ENCODE measurements around the gene PRG2.

Gene PRG2

DNA sequence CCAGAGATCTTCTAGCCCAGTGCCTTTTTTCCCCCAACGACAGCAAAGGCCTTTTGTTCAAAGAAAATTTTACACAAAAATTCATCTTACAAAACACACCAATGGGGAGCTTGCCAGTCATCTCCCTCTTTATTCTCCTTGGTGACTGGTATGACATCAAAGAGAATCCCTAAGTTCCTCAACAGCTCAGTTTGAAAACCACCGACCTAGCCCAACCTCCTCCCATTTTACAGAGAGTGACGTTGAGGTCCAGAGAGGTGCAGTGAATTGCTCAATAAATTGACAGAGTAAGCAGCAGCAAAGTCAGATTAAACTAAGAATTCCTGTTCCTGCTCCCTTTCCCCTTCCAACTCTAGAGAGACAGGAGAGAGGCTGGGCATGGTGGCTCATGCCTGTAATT is 28.7 kb upstream of the PRG2 start:
- DNase-seq (ENCODE audit: low read depth) = no peak

DNA sequence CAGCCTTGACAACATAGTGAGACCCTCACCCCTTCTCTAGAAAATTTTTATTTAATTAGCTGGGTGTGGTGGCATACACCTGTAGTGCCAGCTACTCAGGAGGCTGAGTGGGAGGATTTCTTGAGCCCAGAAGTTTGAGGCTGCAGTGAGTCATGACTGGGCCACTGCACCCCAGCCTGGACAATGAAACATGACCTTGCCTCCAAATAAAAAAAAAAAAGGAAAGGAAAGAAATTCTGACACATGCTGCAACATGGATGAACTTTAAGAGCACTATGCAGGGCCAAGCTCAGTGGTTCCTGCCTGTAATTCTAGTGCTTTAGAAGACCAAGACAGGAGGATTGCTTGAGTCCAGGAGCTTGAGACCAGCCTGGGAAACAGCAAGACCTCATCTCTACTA is 27.7 kb upstream of the PRG2 start:
- H3K4me3 ChIP-seq (ENCODE audit: low read depth, low read length) = no peak overlapping the region
- TF ChIP-seq, protein P1, sequence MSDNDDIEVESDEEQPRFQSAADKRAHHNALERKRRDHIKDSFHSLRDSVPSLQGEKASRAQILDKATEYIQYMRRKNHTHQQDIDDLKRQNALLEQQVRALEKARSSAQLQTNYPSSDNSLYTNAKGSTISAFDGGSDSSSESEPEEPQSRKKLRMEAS (IDR thresholded peaks at IDR 0.05; ENCODE audit: low read depth, low read length) = no peak
- TF ChIP-seq POLR2A (IDR thresholded peaks at IDR 0.05; ENCODE audit: extremely low read depth, insufficient read length) = no peak
- DNase-seq (ENCODE audit: low read depth) = no peak

More for the DNA sequence above, 28.7 kb upstream of the PRG2 start:
- TF ChIP-seq POLR2A (IDR thresholded peaks at IDR 0.05; ENCODE audit: extremely low read depth, insufficient read length) = no peak
- TF ChIP-seq, protein P1 (IDR thresholded peaks at IDR 0.05; ENCODE audit: low read depth, low read length) = no peak
- TF ChIP-seq, protein P2, sequence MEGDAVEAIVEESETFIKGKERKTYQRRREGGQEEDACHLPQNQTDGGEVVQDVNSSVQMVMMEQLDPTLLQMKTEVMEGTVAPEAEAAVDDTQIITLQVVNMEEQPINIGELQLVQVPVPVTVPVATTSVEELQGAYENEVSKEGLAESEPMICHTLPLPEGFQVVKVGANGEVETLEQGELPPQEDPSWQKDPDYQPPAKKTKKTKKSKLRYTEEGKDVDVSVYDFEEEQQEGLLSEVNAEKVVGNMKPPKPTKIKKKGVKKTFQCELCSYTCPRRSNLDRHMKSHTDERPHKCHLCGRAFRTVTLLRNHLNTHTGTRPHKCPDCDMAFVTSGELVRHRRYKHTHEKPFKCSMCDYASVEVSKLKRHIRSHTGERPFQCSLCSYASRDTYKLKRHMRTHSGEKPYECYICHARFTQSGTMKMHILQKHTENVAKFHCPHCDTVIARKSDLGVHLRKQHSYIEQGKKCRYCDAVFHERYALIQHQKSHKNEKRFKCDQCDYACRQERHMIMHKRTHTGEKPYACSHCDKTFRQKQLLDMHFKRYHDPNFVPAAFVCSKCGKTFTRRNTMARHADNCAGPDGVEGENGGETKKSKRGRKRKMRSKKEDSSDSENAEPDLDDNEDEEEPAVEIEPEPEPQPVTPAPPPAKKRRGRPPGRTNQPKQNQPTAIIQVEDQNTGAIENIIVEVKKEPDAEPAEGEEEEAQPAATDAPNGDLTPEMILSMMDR (IDR thresholded peaks at IDR 0.05; ENCODE audit: low read depth, low read length) = no peak
- H3K4me3 ChIP-seq (ENCODE audit: low read depth, low read length) = no peak overlapping the region

DNA sequence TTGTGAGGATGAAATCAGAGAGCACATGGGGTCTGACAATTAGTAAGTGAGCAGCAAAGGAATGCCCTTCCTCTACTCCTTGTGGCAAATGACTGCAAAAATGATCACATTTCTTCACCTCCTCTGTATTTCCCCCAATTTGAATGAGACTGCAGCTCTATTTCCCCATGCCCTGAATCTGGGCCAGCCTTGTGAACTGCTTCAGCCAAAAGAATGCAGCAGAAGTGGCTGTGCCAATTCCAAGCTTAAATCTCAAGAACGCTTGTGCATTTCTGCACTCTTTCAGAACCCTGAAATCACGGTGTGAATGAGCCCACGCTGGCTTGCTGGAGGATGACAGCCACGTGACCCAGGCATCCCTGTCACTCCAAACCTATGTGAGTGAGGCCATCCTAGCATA is 26.6 kb upstream of the PRG2 start:
- DNase-seq (ENCODE audit: low read depth) = no peak
- no peak overlapping the region for H3K4me3 ChIP-seq (ENCODE audit: low read depth, low read length)
- TF ChIP-seq, protein P2 (IDR thresholded peaks at IDR 0.05; ENCODE audit: low read depth, low read length) = no peak
- TF ChIP-seq, protein P1 (IDR thresholded peaks at IDR 0.05; ENCODE audit: low read depth, low read length) = no peak
- TF ChIP-seq POLR2A (IDR thresholded peaks at IDR 0.05; ENCODE audit: extremely low read depth, insufficient read length) (no peak), MYC (IDR thresholded peaks at IDR 0.05; ENCODE audit: low read depth, low read length) (no peak)

DNA sequence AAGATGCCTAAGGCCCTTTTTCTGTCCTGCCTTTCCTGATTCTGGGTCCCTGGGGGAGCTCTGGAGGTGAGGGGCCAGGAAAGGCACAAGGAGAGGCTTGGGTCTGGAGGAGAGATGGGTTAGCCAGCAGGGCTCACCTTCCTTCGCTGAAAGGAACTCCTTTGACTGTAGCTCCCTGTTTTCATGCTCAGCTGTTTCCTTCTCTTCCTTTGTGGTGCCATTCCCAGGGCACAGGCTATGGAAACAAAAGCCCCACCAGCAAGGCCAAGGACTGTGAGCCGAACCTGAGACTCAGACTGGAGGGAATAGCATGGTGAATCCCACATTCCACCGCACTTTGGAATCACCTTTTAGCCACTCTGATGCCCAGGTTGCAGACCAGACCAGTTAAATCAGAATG is 26.0 kb upstream of the PRG2 start:
- H3K4me3 ChIP-seq (ENCODE audit: low read depth, low read length) = no peak overlapping the region
- DNase-seq (ENCODE audit: low read depth) = no peak
- TF ChIP-seq MYC (IDR thresholded peaks at IDR 0.05; ENCODE audit: low read depth, low read length) (no peak), POLR2A (IDR thresholded peaks at IDR 0.05; ENCODE audit: extremely low read depth, insufficient read length) (no peak)
- TF ChIP-seq, protein P1 (IDR thresholded peaks at IDR 0.05; ENCODE audit: low read depth, low read length) = no peak
- TF ChIP-seq, protein P2 (IDR thresholded peaks at IDR 0.05; ENCODE audit: low read depth, low read length) = no peak

DNA sequence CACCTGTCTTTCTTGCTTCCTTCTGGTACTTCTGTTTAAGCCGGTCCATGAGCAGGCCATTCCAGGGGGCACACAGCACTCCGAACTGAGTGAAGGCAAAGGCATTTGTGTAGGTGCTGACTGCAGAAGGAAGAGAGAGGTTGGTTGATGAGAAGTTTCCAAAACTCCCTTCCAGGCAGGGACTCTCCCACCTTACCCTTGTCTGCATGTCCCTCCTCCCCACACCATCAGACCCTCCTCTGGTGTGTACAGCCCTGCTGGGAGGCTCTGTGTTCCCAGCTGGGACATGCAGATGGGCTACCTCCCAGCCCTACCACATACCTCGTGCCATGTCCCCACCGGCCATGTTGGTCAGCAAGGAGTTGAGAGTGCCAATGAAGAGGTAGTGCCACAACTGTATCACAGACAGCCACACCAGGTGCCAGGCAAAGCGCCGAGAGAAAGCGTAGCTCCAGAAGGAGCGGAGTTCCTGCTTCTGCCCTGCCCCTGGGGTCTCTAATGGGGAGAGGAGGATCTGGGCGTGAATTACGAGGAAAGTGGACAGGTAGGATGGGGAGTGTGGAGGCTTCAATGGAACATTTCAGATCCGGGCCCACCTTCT is 24.3 kb upstream of the PRG2 start:
- DNase-seq (ENCODE audit: low read depth) = no peak
- no peak overlapping the region for H3K4me3 ChIP-seq (ENCODE audit: low read depth, low read length)
- no peak for TF ChIP-seq MYC (IDR thresholded peaks at IDR 0.05; ENCODE audit: low read depth, low read length)
- TF ChIP-seq, protein P1 (IDR thresholded peaks at IDR 0.05; ENCODE audit: low read depth, low read length) = no peak
- TF ChIP-seq POLR2A (IDR thresholded peaks at IDR 0.05; ENCODE audit: extremely low read depth, insufficient read length) = no peak
- TF ChIP-seq, protein P2 (IDR thresholded peaks at IDR 0.05; ENCODE audit: low read depth, low read length) = no peak

DNA sequence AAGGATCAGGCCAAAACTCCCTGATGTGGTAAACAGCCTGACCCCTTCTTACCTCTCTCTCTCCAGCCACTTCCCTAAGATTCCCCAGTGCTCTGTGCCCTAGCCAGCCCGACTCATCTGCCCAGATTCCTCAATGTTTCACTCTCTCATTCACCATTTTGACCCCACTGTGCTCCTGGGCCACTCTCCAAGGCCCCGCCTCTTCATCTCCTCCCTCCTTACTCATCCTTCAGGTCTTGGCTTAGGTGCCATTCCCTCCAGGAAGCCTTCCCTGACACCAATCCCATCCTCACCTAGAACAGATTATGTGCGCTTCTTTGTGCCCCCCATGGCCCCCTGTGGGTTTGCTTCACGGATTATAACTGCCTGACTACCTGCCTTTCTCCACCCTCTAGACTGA is 23.2 kb upstream of the PRG2 start:
- TF ChIP-seq, protein P1 (IDR thresholded peaks at IDR 0.05; ENCODE audit: low read depth, low read length) = no peak
- TF ChIP-seq, protein P2 (IDR thresholded peaks at IDR 0.05; ENCODE audit: low read depth, low read length) = no peak
- TF ChIP-seq POLR2A (IDR thresholded peaks at IDR 0.05; ENCODE audit: extremely low read depth, insufficient read length) (no peak), MYC (IDR thresholded peaks at IDR 0.05; ENCODE audit: low read depth, low read length) (no peak)
- DNase-seq (ENCODE audit: low read depth) = no peak
- H3K4me3 ChIP-seq (ENCODE audit: low read depth, low read length) = no peak overlapping the region

All from NB4 (cell line).